Astrocyte of the hippocampus (primary cell): ENCODE measurements around the gene PDGFC.

Experiments used
- DNase-seq: peaks from one replicate; pipeline ENCODE4 v3.0.0; 2011; ENCODE audit warnings: low read depth, low spot score

The PDGFC gene

GRCh38 chr4:156974264-156974663 lies 2.7 kb upstream of the PDGFC start:
- peak; percentile 84 for DNase-seq

- no peak for DNase-seq
Observed at GRCh38 chr4:156972379-156973015, 898 bp upstream of the PDGFC start.

GRCh38 chr4:156971165-156971675 lies 379 bp downstream of the PDGFC start:
- no peak for DNase-seq

GRCh38 chr4:156970501-156971164 lies 966 bp downstream of the PDGFC start:
- peak; percentile 82 for DNase-seq

GRCh38 chr4:156969911-156970310 lies 1.7 kb downstream of the PDGFC start:
- DNase-seq, result peak; percentile 34

- peak; percentile 24 for DNase-seq
Observed at GRCh38 chr4:156969101-156969500, 2.5 kb downstream of the PDGFC start.

GRCh38 chr4:156968479-156968984 lies 3.1 kb downstream of the PDGFC start:
- peak; percentile 90 for DNase-seq

- no peak for DNase-seq
Observed at GRCh38 chr4:156966836-156967235, 4.8 kb downstream of the PDGFC start.

GRCh38 chr4:156963419-156963818 lies 8.2 kb downstream of the PDGFC start:
- no peak for DNase-seq

- DNase-seq, result peak; percentile 28
Observed at GRCh38 chr4:156962528-156962974, 9.0 kb downstream of the PDGFC start.

- DNase-seq, result no peak
Observed at GRCh38 chr4:156962058-156962358, 9.6 kb downstream of the PDGFC start.

- DNase-seq, result peak; percentile 34
Observed at GRCh38 chr4:156961196-156962057, 10.2 kb downstream of the PDGFC start.

- DNase-seq, result peak; percentile 77
Observed at GRCh38 chr4:156959298-156959702, 12.3 kb downstream of the PDGFC start.

- DNase-seq, result no peak
Observed at GRCh38 chr4:156958276-156959074, 13.1 kb downstream of the PDGFC start.

GRCh38 chr4:156957556-156957955 lies 14.0 kb downstream of the PDGFC start:
- DNase-seq, result no peak

GRCh38 chr4:156956826-156957368 lies 14.7 kb downstream of the PDGFC start:
- DNase-seq, result no peak

- no peak for DNase-seq
Observed at GRCh38 chr4:156956359-156956758, 15.2 kb downstream of the PDGFC start.

- no peak for DNase-seq
Observed at GRCh38 chr4:156954587-156954986, 17.0 kb downstream of the PDGFC start.

- no peak for DNase-seq
Observed at GRCh38 chr4:156953951-156954350, 17.6 kb downstream of the PDGFC start.

- peak; percentile 17 for DNase-seq
Observed at GRCh38 chr4:156953001-156953400, 18.6 kb downstream of the PDGFC start.
